Keratinocyte (primary cell): ENCODE results near the gene ARHGAP31. TPM values are rescaled to one million over a fixed set of nuclear protein-coding genes. Genes with fewer than 3 reads are reported as not detected.

Experiments used
- DNase-seq: peaks from one replicate; pipeline ENCODE4 v3.0.0-alpha.2; 2011; ENCODE audit warnings: low read depth, missing footprints, low spot score
- FAIRE-seq: peaks from 2 replicates; lab custom pipeline; 2011; peaks lifted over from hg19 to GRCh38; lab: Jason Lieb, UNC
- H2AFZ ChIP-seq: 2 replicates; pipeline ENCODE4 v1.6.0; 2012; ENCODE audit warnings: low read length, control low read depth, inconsistent platforms; ENCODE audit not compliant: control insufficient read depth
- H3K27ac ChIP-seq: 2 replicates; pipeline ENCODE4 v1.5.1; 2011; ENCODE audit warnings: low read length; ENCODE audit not compliant: control insufficient read depth, insufficient read depth
- H3K27me3 ChIP-seq: 3 replicates; pipeline ENCODE4 v1.6.0; 2011; ENCODE audit warnings: low read length; ENCODE audit not compliant: control insufficient read depth, insufficient read depth; ENCODE audit errors: extremely low read depth
- H3K36me3 ChIP-seq, 2 experiments: 2 replicates in 1 of 2; 3 replicates in 1 of 2; pipeline ENCODE4 v1.5.1; 2011; ENCODE audit warnings: low read length in 2 of 2, mild to moderate bottlenecking in 1 of 2; ENCODE audit not compliant: control insufficient read depth in 2 of 2, insufficient read depth in 2 of 2; ENCODE audit errors: extremely low read depth in 1 of 2
- H3K4me1 ChIP-seq: 3 replicates; pipeline ENCODE4 v1.5.1; 2011; ENCODE audit warnings: low read length; ENCODE audit not compliant: control insufficient read depth, insufficient read depth; ENCODE audit errors: extremely low read depth
- H3K4me2 ChIP-seq: 3 replicates; pipeline ENCODE4 v1.6.0; 2011; ENCODE audit warnings: low read depth, low read length; ENCODE audit not compliant: control insufficient read depth, insufficient read depth; ENCODE audit errors: extremely low read depth
- H3K4me3 ChIP-seq, 3 experiments: fragments of 200-600 bp in 1 of 3; sonication (generic) in 1 of 3; 2 replicates in 2 of 3; 3 replicates in 1 of 3; pipeline ENCODE4 v1.5.1; 2011 to 2016; ENCODE audit warnings: low read length in 3 of 3, mild to moderate bottlenecking in 3 of 3, control low read depth in 2 of 3, inconsistent platforms in 1 of 3, low read depth in 1 of 3, mixed read lengths in 1 of 3, mixed run types in 1 of 3, moderate library complexity in 1 of 3; ENCODE audit not compliant: control insufficient read depth in 2 of 3, insufficient read depth in 2 of 3; ENCODE audit errors: extremely low read depth in 1 of 3
- H3K79me2 ChIP-seq: 2 replicates; pipeline ENCODE4 v1.6.0; 2012; ENCODE audit warnings: low read length; ENCODE audit not compliant: control insufficient read depth, insufficient read depth
- H3K9ac ChIP-seq: 3 replicates; pipeline ENCODE4 v1.6.0; 2011; ENCODE audit warnings: low read length; ENCODE audit not compliant: control insufficient read depth, insufficient read depth; ENCODE audit errors: extremely low read depth
- H3K9me1 ChIP-seq: 3 replicates; pipeline ENCODE4 v1.6.0; 2011; ENCODE audit warnings: low read length; ENCODE audit not compliant: control insufficient read depth, insufficient read depth; ENCODE audit errors: extremely low read depth
- H3K9me3 ChIP-seq: 2 replicates; pipeline ENCODE4 v1.5.1; 2012; ENCODE audit warnings: low read depth, low read length; ENCODE audit not compliant: control insufficient read depth
- H4K20me1 ChIP-seq: 3 replicates; pipeline ENCODE4 v1.6.0; 2011; ENCODE audit warnings: low read length; ENCODE audit not compliant: control insufficient read depth, insufficient read depth; ENCODE audit errors: extremely low read depth
- EZH2 ChIP-seq: IDR thresholded peaks from one replicate; pipeline ENCODE4 v1.6.1; 2012; ENCODE audit warnings: inconsistent platforms, mild to moderate bottlenecking, low read length, moderate library complexity
- dilution Hi-C: fragments of 300-500 bp; cut with MboI; formaldehyde crosslinking; loops from one replicate; pipeline ENCODE4 v1.7.0; 2020; ENCODE audit warnings: low sequenced_read_pairs; ENCODE audit not compliant: extremely low pct_ligation_motif_present
- polyA plus RNA-seq, 5 experiments: library from polyadenylated mRNA; depleted of rRNA in 3 of 5; stranded (reverse) in 3 of 5; stranded (forward) in 1 of 5; unstranded in 1 of 5; fragments of >200 nt; gene quantifications; 1 replicate in 1 of 5; 2 replicates in 3 of 5; 3 replicates in 1 of 5; pipeline versions ENCODE4 v1.2.1 to v1.2.3, GENCODE V29; 2011 to 2012; ENCODE audit warnings: missing spikeins in 2 of 5, low read depth in 1 of 5, low replicate concordance in 1 of 5
- TF ChIP-seq, protein P1 (sequence below), 3 experiments: IDR thresholded peaks in 1 of 3; conservative IDR thresholded peaks in 1 of 3; optimal IDR thresholded peaks in 1 of 3; 2 replicates in 2 of 3; 3 replicates in 1 of 3; pipeline versions ENCODE3 to v1.5.1; 2011; ENCODE audit warnings: low read length in 3 of 3, mild to moderate bottlenecking in 3 of 3, moderate library complexity in 2 of 3, control low read depth in 1 of 3, inconsistent platforms in 1 of 3; ENCODE audit not compliant: insufficient read depth in 2 of 3; ENCODE audit errors: extremely low read depth in 1 of 3

The ARHGAP31 gene
- polyA plus RNA-seq, 1 donor (not counting 4 experiments of a cell fraction or from before 2014, with no cell fraction given) = 3.0 TPM

DNA sequence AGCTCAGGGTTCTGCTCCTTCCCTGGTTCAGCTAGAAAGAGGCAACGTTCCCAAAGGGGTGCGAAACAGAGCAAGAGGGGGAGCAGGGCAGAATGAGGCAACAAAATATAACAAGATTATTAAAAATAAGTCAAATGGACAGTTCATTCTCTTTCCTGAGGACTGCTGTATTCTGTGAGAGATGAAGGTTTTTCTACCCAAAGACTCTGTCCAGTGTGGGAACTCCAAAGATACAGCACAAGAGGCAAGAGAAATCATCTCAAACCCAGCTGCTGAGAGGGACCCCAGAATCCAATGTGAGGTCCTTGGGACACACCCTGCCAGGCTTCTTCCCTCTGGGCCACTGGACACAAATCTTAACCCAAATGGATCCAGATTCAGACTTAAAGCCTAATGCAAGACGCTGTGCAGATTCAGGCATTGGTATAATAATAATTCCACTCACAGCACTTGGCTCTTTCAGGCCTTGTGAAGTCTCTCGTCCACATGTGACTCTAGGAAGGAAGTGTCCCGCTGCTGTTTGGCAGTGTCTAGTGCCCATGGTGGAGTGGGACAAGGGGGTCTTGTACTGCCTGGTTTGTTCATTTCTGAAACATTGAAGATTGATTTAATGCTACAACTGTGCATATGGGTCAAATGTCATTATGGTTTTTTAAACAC, 14.5 kb upstream of the ARHGAP31 start:
- no peak overlapping the region for H3K4me2 ChIP-seq
- no peaks in the 10 kb centered on the region for H3K27me3 ChIP-seq
- H3K79me2 ChIP-seq = no peaks in the 10 kb centered on the region
- no peak overlapping the region for H3K4me3 ChIP-seq
- no peaks in the 10 kb centered on the region for H3K36me3 ChIP-seq
- no peak for TF ChIP-seq EZH2
- TF ChIP-seq, protein P1, sequence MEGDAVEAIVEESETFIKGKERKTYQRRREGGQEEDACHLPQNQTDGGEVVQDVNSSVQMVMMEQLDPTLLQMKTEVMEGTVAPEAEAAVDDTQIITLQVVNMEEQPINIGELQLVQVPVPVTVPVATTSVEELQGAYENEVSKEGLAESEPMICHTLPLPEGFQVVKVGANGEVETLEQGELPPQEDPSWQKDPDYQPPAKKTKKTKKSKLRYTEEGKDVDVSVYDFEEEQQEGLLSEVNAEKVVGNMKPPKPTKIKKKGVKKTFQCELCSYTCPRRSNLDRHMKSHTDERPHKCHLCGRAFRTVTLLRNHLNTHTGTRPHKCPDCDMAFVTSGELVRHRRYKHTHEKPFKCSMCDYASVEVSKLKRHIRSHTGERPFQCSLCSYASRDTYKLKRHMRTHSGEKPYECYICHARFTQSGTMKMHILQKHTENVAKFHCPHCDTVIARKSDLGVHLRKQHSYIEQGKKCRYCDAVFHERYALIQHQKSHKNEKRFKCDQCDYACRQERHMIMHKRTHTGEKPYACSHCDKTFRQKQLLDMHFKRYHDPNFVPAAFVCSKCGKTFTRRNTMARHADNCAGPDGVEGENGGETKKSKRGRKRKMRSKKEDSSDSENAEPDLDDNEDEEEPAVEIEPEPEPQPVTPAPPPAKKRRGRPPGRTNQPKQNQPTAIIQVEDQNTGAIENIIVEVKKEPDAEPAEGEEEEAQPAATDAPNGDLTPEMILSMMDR (optimal IDR thresholded peaks at IDR 0.05 in 1 of 3, IDR thresholded peaks at IDR 0.05 in 1 of 3, conservative IDR thresholded peaks at IDR 0.05 in 1 of 3; ENCODE audit: extremely low read depth in 1 of 3, insufficient read depth in 2 of 3, low read length in 3 of 3) = no peak
- DNase-seq = no peak
- H4K20me1 ChIP-seq = no peaks in the 10 kb centered on the region
- no peak overlapping the region for H3K9ac ChIP-seq
- no peaks in the 10 kb centered on the region for H3K9me1 ChIP-seq
- H3K4me1 ChIP-seq = no peaks in the 10 kb centered on the region
- dilution Hi-C loops = no loop called here
- no peaks in the 10 kb centered on the region for H3K9me3 ChIP-seq
- no peak for FAIRE-seq
- no peak overlapping the region for H3K27ac ChIP-seq
- H2AFZ ChIP-seq = no peak overlapping the region

DNA sequence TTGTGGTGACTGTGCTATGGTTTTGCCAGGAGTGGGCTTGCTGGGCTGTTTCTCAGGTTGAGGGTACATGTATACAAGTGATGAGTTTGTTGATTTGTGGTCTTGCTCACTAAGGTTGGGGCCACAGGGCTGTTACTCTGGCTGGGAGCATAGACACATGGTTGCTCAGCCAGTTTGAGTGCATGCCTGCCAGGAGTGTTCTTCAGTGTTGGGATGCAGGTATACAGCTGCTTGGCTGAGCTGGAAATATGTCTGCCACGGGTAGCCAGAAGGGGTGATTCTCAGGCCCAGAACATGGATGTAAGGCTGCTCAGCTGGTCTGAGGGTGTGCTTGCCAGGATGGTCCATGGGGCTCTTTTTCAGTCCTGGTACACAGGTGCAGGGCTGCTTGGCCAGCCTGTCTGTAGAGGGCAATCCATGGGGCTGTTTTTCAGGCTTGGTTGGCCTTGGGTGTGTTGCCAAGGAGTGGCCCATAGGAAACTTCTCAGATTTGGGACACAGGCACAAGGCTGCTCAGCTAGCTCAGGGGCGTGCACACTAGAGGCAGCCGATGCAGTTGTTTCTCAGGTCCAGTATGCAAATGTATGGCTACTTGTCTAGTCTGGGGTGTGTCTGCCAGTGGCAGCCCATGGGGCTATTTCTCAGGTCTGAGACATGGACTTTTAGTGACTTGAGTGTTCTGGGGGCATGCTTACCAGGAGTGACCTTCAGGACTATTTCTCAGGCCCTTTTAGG, 5.3 kb upstream of the ARHGAP31 start:
- Histone ChIP-seq H2AFZ (no peak overlapping the region), H4K20me1 (no peaks in the 10 kb centered on the region), H3K27me3 (no peaks in the 10 kb centered on the region), H3K4me3 (no peak overlapping the region), H3K27ac (no peak overlapping the region), H3K4me1 (peaks cover 6% of the 10 kb centered on the region), H3K4me2 (no peak overlapping the region), H3K9ac (no peak overlapping the region), H3K79me2 (no peaks in the 10 kb centered on the region), H3K9me3 (no peaks in the 10 kb centered on the region), H3K9me1 (no peaks in the 10 kb centered on the region), H3K36me3 (no peaks in the 10 kb centered on the region)
- dilution Hi-C loops = no loop called here
- no peak for FAIRE-seq
- TF ChIP-seq, protein P1 (optimal IDR thresholded peaks at IDR 0.05 in 1 of 3, IDR thresholded peaks at IDR 0.05 in 1 of 3, conservative IDR thresholded peaks at IDR 0.05 in 1 of 3; ENCODE audit: extremely low read depth in 1 of 3, insufficient read depth in 2 of 3, low read length in 3 of 3) = no peak
- no peak for TF ChIP-seq EZH2
- no peak for DNase-seq
